ENCODE measurements around the gene SOCS3.

The SOCS3 gene

GRCh38 chr17:78400581-78401240, 40.8 kb upstream of the SOCS3 start:
- Histone ChIP-seq H3K4me1 (ENCODE audit: insufficient read depth, low read length, poor library complexity, severe bottlenecking) (no peaks in the 10 kb centered on the region), H3K79me2 (ENCODE audit: insufficient read depth, low read length) (peaks cover 9% of the 10 kb centered on the region; the same call in 1 of the 2 replicates)

GRCh38 chr17:78399693-78400144, 39.8 kb upstream of the SOCS3 start:
- no peak for TF ChIP-seq CTCF (conservative IDR thresholded peaks at IDR 0.05; ENCODE audit: low read length)
- TF ChIP-seq EZH2phosphoT487 (IDR thresholded peaks at IDR 0.05; ENCODE audit: borderline replicate concordance), result no peak
- Histone ChIP-seq H3K36me3 (ENCODE audit: insufficient read depth, low read length) (peaks cover 97% of the 10 kb centered on the region), H3K9me3 (ENCODE audit: insufficient read depth, low read depth, low read length) (no peaks in the 10 kb centered on the region), H4K20me1 (ENCODE audit: insufficient read depth, low read length, poor library complexity, severe bottlenecking) (peaks cover 13% of the 10 kb centered on the region), H3K4me2 (ENCODE audit: low read depth, low read length, poor library complexity, severe bottlenecking) (no peak overlapping the region), H3K9me2 (replicated peaks; ENCODE audit: low read depth, low read length) (no peaks in the 10 kb centered on the region), H3K27me3 (ENCODE audit: insufficient read depth, low read length, poor library complexity, severe bottlenecking) (no peaks in the 10 kb centered on the region), H3F3A (ENCODE audit: low read depth) (no peaks in the 10 kb centered on the region), H3K4me1 (ENCODE audit: insufficient read depth, low read length, poor library complexity, severe bottlenecking) (no peaks in the 10 kb centered on the region), H3K9ac (ENCODE audit: low read depth, low read length, poor library complexity, severe bottlenecking) (no peak overlapping the region), H3K79me2 (ENCODE audit: insufficient read depth, low read length) (peaks cover 18% of the 10 kb centered on the region; the same call in 1 of the 2 replicates), H2AFZ (ENCODE audit: low read length) (no peak overlapping the region), H3K4me3 (ENCODE audit: low read length, poor library complexity, severe bottlenecking) (no peak overlapping the region)

More at GRCh38 chr17:78400581-78401240, 40.8 kb upstream of the SOCS3 start:
- H3K9ac ChIP-seq (ENCODE audit: low read depth, low read length, poor library complexity, severe bottlenecking), result no peak overlapping the region
- no peak overlapping the region for H3K4me2 ChIP-seq (ENCODE audit: low read depth, low read length, poor library complexity, severe bottlenecking)
- no peaks in the 10 kb centered on the region for H3F3A ChIP-seq (ENCODE audit: low read depth)
- H4K20me1 ChIP-seq (ENCODE audit: insufficient read depth, low read length, poor library complexity, severe bottlenecking), result peaks cover 4% of the 10 kb centered on the region
- H3K36me3 ChIP-seq (ENCODE audit: insufficient read depth, low read length), result peaks cover 97% of the 10 kb centered on the region
- H2AFZ ChIP-seq (ENCODE audit: low read length), result no peak overlapping the region
- TF ChIP-seq CTCF (conservative IDR thresholded peaks at IDR 0.05; ENCODE audit: low read length) (no peak), EZH2phosphoT487 (IDR thresholded peaks at IDR 0.05; ENCODE audit: borderline replicate concordance) (no peak)
- H3K27me3 ChIP-seq (ENCODE audit: insufficient read depth, low read length, poor library complexity, severe bottlenecking), result no peaks in the 10 kb centered on the region
- no peaks in the 10 kb centered on the region for H3K9me2 ChIP-seq (replicated peaks; ENCODE audit: low read depth, low read length)
- H3K4me3 ChIP-seq (ENCODE audit: low read length, poor library complexity, severe bottlenecking), result no peak overlapping the region
- H3K9me3 ChIP-seq (ENCODE audit: insufficient read depth, low read depth, low read length), result no peaks in the 10 kb centered on the region

GRCh38 chr17:78399028-78399692, 39.3 kb upstream of the SOCS3 start:
- TF ChIP-seq EZH2phosphoT487 (IDR thresholded peaks at IDR 0.05; ENCODE audit: borderline replicate concordance) (no peak), CTCF (conservative IDR thresholded peaks at IDR 0.05; ENCODE audit: low read length) (no peak)
- Histone ChIP-seq H3K79me2 (ENCODE audit: insufficient read depth, low read length) (peaks cover 23% of the 10 kb centered on the region; the same call in 1 of the 2 replicates), H2AFZ (ENCODE audit: low read length) (no peak overlapping the region), H3K9ac (ENCODE audit: low read depth, low read length, poor library complexity, severe bottlenecking) (no peak overlapping the region), H3K9me3 (ENCODE audit: insufficient read depth, low read depth, low read length) (no peaks in the 10 kb centered on the region), H3K4me1 (ENCODE audit: insufficient read depth, low read length, poor library complexity, severe bottlenecking) (no peaks in the 10 kb centered on the region), H3K4me2 (ENCODE audit: low read depth, low read length, poor library complexity, severe bottlenecking) (no peak overlapping the region), H3K27me3 (ENCODE audit: insufficient read depth, low read length, poor library complexity, severe bottlenecking) (no peaks in the 10 kb centered on the region), H3K4me3 (ENCODE audit: low read length, poor library complexity, severe bottlenecking) (no peak overlapping the region), H3F3A (ENCODE audit: low read depth) (no peaks in the 10 kb centered on the region), H4K20me1 (ENCODE audit: insufficient read depth, low read length, poor library complexity, severe bottlenecking) (peaks cover 15% of the 10 kb centered on the region), H3K36me3 (ENCODE audit: insufficient read depth, low read length) (peaks cover 97% of the 10 kb centered on the region), H3K9me2 (replicated peaks; ENCODE audit: low read depth, low read length) (no peaks in the 10 kb centered on the region)

Data from Loucy (cell line).